K562 (cell line): Measurements from ENCODE around the gene AIF1. TPM values are rescaled to one million over a fixed set of nuclear protein-coding genes. Genes with fewer than 3 reads are reported as not detected.
A peak's percentile ranks its signal among the peaks of the same experiment; 100 is the strongest.

Source experiments
- EGR1 ChIP-seq: fragments of 450-650 bp; conservative IDR thresholded peaks from 2 replicates; pipeline ENCODE4 v1.6.1; 2017; ENCODE audit warnings: mild to moderate bottlenecking
- FOXP4 ChIP-seq: sonication (generic); formaldehyde crosslinking; IDR thresholded peaks from 2 replicates; pipeline ENCODE4 v1.8.0; 2022; ENCODE audit warnings: mild to moderate bottlenecking, missing genetic modification reagents, borderline replicate concordance
- HDAC2 ChIP-seq: fragments of 450-650 bp; IDR thresholded peaks from 2 replicates; pipeline ENCODE4 v1.6.1; 2016; ENCODE audit warnings: mild to moderate bottlenecking
- HDAC6 ChIP-seq: IDR thresholded peaks from 2 replicates; pipeline ENCODE4 v1.6.1; 2012; ENCODE audit warnings: low read depth, mild to moderate bottlenecking, control low read depth, inconsistent platforms, low read length, moderate library complexity
- HDAC8 ChIP-seq: fragments of 450-650 bp; IDR thresholded peaks from 2 replicates; pipeline ENCODE4 v1.6.1; 2016; ENCODE audit warnings: mild to moderate bottlenecking, missing genetic modification characterization, moderate library complexity, missing compliant biosample characterization
- LARP7 ChIP-seq: fragments of 450-650 bp; IDR thresholded peaks from 2 replicates; pipeline ENCODE4 v1.6.1; 2016
- NCOA6 ChIP-seq: fragments of 450-650 bp; IDR thresholded peaks from 2 replicates; pipeline ENCODE4 v1.6.1; 2017; ENCODE audit warnings: mild to moderate bottlenecking
- PKNOX1 ChIP-seq: fragments of 450-650 bp; IDR thresholded peaks from 2 replicates; pipeline ENCODE4 v1.6.1; 2016
- POLR2B ChIP-seq: fragments of 450-650 bp; IDR thresholded peaks from 2 replicates; pipeline ENCODE4 v1.6.1; 2018; ENCODE audit warnings: low read depth; ENCODE audit not compliant: partially characterized antibody
- RAD51 ChIP-seq: fragments of 450-650 bp; IDR thresholded peaks from 2 replicates; pipeline ENCODE4 v1.7.1; 2016; ENCODE audit warnings: low read depth, mild to moderate bottlenecking, borderline replicate concordance
- RBM17 ChIP-seq: fragments of 200-400 bp; formaldehyde crosslinking; IDR thresholded peaks from 2 replicates; pipeline ENCODE4 v1.6.1; 2017; ENCODE audit warnings: low read depth, mild to moderate bottlenecking, low read length, borderline replicate concordance
- RBM39 ChIP-seq: fragments of 200-400 bp; formaldehyde crosslinking; optimal IDR thresholded peaks from 2 replicates; pipeline ENCODE3; 2018; ENCODE audit warnings: low read depth, low read length
- SRF ChIP-seq, 2 experiments: fragments of 250-450, 450-650 bp in 1 of 2; sonication (Bioruptor Pico) in 1 of 2; sonication (generic) in 1 of 2; formaldehyde crosslinking; IDR thresholded peaks; 2 replicates each; pipeline versions ENCODE4 v1.5.0 to v1.5.1; 2020 to 2022; ENCODE audit warnings: mild to moderate bottlenecking in 1 of 2, missing genetic modification reagents in 1 of 2
- USF2 ChIP-seq: sonication (generic); formaldehyde crosslinking; IDR thresholded peaks from 2 replicates; pipeline ENCODE4 v1.5.0; 2020; ENCODE audit warnings: missing genetic modification reagents
- ZBED1 ChIP-seq: IDR thresholded peaks from 2 replicates; pipeline ENCODE4 v1.6.1; 2014
- ZBTB26 ChIP-seq: fragments of 450-650 bp; formaldehyde crosslinking; IDR thresholded peaks from 2 replicates; pipeline ENCODE4 v1.4.0; 2022; ENCODE audit warnings: missing genetic modification characterization
- ZNF511 ChIP-seq: sonication (generic); formaldehyde crosslinking; IDR thresholded peaks from 2 replicates; pipeline ENCODE4 v1.8.0; 2022; ENCODE audit warnings: mild to moderate bottlenecking, missing genetic modification reagents
- ZZZ3 ChIP-seq: fragments of 450-650 bp; IDR thresholded peaks from 2 replicates; pipeline ENCODE4 v1.6.1; 2016; ENCODE audit warnings: antibody characterized with exemption, mild to moderate bottlenecking, moderate library complexity
- polyA plus RNA-seq, 8 experiments: library from polyadenylated mRNA; depleted of rRNA in 4 of 8; stranded (reverse) in 5 of 8; unstranded in 3 of 8; fragments of >200 nt; fragmentation: Nextera tagmentation in 2 of 8; fragmentation: Illumina TruSeq in 1 of 8; extraction: Ambion mirVana in 2 of 8; extraction: Trizol in 1 of 8; gene quantifications; 2 replicates each; pipeline versions ENCODE4 v1.2.1 to v1.2.3, GENCODE V29; 2011 to 2014; ENCODE audit warnings: inconsistent platforms in 1 of 8, missing spikeins in 1 of 8
- total RNA-seq, 7 experiments: library from RNA; depleted of rRNA in 6 of 7; stranded (reverse); fragments of >200 nt in 6 of 7; fragmentation: Illumina TruSeq in 2 of 7; extraction: Trizol in 2 of 7; gene quantifications; 2 replicates each; pipeline versions ENCODE4 v1.2.1 to v1.2.3, GENCODE V29; 2011 to 2021; ENCODE audit warnings: low replicate concordance in 1 of 7

Gene AIF1
- total and polyA plus RNA-seq, 9 of the 15 experiments (the other 6 are each of a cell fraction or from before 2014, with no cell fraction given) = 9.4 to 33.4 (median 19.4) TPM

GRCh38 chr6:31620586-31621319 lies 5.7 kb downstream of the AIF1 start, which contains the start of gene PRRC2A (continued):
- peak; percentile 72 for TF ChIP-seq EGR1
- peak; percentile 93; the same call in 1 of the 2 replicates for TF ChIP-seq ZNF511 (CRISPR knock-in tag)
- TF ChIP-seq FOXP4 (CRISPR knock-in tag) = no peak
- no peak for TF ChIP-seq HDAC6
- peak; percentile 74 for TF ChIP-seq POLR2B
- TF ChIP-seq ZBED1 = 0 out of 2 replicates have a peak, but pooled peaks have one; percentile 51
- no peak for TF ChIP-seq PKNOX1
- peak; percentile 55; the same call in 1 of the 2 replicates for TF ChIP-seq HDAC2
- TF ChIP-seq SRF (CRISPR knock-in tag; IDR thresholded peaks at IDR 0.05) = no peak
- no peak for TF ChIP-seq HDAC8 (tag)
- TF ChIP-seq USF2 (CRISPR knock-in tag) = no peak
- TF ChIP-seq RBM17 = no peak
- TF ChIP-seq LARP7 = peak; percentile 85; the same call in 1 of the 2 replicates
- TF ChIP-seq NCOA6 = no peak; the same call in 1 of the 2 replicates
- peak; percentile 98 for TF ChIP-seq ZZZ3
- TF ChIP-seq RAD51 = no peak
- peak; percentile 36 for TF ChIP-seq RBM39
- TF ChIP-seq ZBTB26 = peak; percentile 78; the same call in 1 of the 2 replicates
